Mesendoderm (in vitro differentiated cells): Measurements from ENCODE around the gene ARHGAP26.
A peak's percentile ranks its signal among the peaks of the same experiment; 100 is the strongest.

ENCODE experiments used
- DNase-seq: peaks from one replicate; pipeline ENCODE4 v3.0.0; 2013
- H2AK5ac ChIP-seq: 2 replicates; pipeline ENCODE4 v1.6.1; 2013; ENCODE audit warnings: low read length, inconsistent platforms
- H2BK120ac ChIP-seq: 2 replicates; pipeline ENCODE4 v1.6.1; 2013; ENCODE audit warnings: low read depth, mild to moderate bottlenecking, low read length, moderate library complexity, mixed read lengths
- H2BK15ac ChIP-seq: replicated peaks from 2 replicates; pipeline ENCODE4 v1.6.1; 2013; ENCODE audit warnings: low read depth, mild to moderate bottlenecking, moderate library complexity
- H2BK5ac ChIP-seq: 2 replicates; pipeline ENCODE4 v1.6.1; 2013; ENCODE audit warnings: low read length, inconsistent platforms
- H3K18ac ChIP-seq: 2 replicates; pipeline ENCODE4 v1.6.1; 2013; ENCODE audit warnings: mild to moderate bottlenecking, low read length, mixed read lengths
- H3K23ac ChIP-seq: one replicate; pipeline ENCODE4 v1.6.1; 2013; ENCODE audit warnings: low read length
- H3K27ac ChIP-seq: 2 replicates; pipeline ENCODE4 v1.5.1; 2013; ENCODE audit warnings: low read depth, mild to moderate bottlenecking, inconsistent platforms, low read length, moderate library complexity
- H3K27me3 ChIP-seq: 2 replicates; pipeline ENCODE4 v1.6.1; 2013; ENCODE audit warnings: low read length, control low read depth, mild to moderate bottlenecking, inconsistent platforms; ENCODE audit not compliant: insufficient read depth, poor library complexity
- H3K36me3 ChIP-seq: 2 replicates; pipeline ENCODE4 v1.6.1; 2013; ENCODE audit warnings: low read length, inconsistent platforms; ENCODE audit not compliant: control insufficient read depth, insufficient read depth
- H3K4ac ChIP-seq: one replicate; pipeline ENCODE4 v1.6.1; 2013; ENCODE audit warnings: low read depth, mild to moderate bottlenecking, low read length, moderate library complexity
- H3K4me1 ChIP-seq: 2 replicates; pipeline ENCODE4 v1.6.1; 2013; ENCODE audit warnings: low read depth, low read length, inconsistent platforms; ENCODE audit not compliant: control insufficient read depth
- H3K4me2 ChIP-seq: 2 replicates; pipeline ENCODE4 v1.6.1; 2013; ENCODE audit warnings: low read length
- H3K4me3 ChIP-seq: 2 replicates; pipeline ENCODE4 v1.5.1; 2013; ENCODE audit warnings: mild to moderate bottlenecking, low read length
- H3K56ac ChIP-seq: one replicate; pipeline ENCODE4 v1.6.1; 2013; ENCODE audit warnings: low read length
- H3K79me1 ChIP-seq: 2 replicates; pipeline ENCODE4 v1.6.1; 2013; ENCODE audit warnings: low read length, inconsistent platforms
- H3K79me2 ChIP-seq: 2 replicates; pipeline ENCODE4 v1.6.1; 2013; ENCODE audit warnings: mild to moderate bottlenecking, low read length; ENCODE audit not compliant: control insufficient read depth, insufficient read depth
- H3K9ac ChIP-seq: 2 replicates; pipeline ENCODE4 v1.6.1; 2013; ENCODE audit warnings: low read length, inconsistent platforms
- H4K5ac ChIP-seq: one replicate; pipeline ENCODE4 v1.6.1; 2013; ENCODE audit warnings: low read length
- H4K8ac ChIP-seq: one replicate; pipeline ENCODE4 v1.6.1; 2013; ENCODE audit warnings: low read depth, mild to moderate bottlenecking, control low read depth, low read length, moderate library complexity
- WGBS: extraction: QIAGEN DNeasy Blood & Tissue Kit; methylation state at CpG from one replicate; pipeline ENCODE4 v1.1.7; 2013; ENCODE audit warnings: low lambda C conversion rate, missing lambda C conversion rate; ENCODE audit not compliant: insufficient coverage; ENCODE audit errors: extremely low coverage; 5-methylcytosine and 5-hydroxymethylcytosine counted together

The ARHGAP26 gene

DNA sequence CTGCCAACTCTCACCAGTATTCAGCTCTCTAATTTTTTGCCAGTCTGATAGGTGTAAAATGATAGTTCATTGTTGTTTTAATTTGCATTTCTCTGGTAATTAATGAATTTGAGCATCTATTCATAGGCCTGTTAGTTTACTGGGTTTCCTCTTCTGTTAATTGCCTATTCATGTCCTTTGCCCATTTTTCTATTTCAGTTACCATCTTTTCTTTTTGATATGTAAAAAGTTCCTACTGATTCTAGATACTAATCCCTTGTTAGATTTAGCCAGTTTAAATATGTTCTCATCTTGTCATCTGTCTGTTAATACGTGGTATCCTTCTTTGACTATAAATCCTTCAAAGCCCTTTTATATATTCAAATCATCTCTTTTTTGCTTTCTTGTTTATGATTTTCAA, 247.8 kb downstream of the ARHGAP26 start:
- H3K18ac ChIP-seq: no peak overlapping the region
- no CpG with 5 or more reads among the region's 1 CpG for WGBS
- H4K8ac ChIP-seq: no peak overlapping the region
- H3K27ac ChIP-seq: no peak overlapping the region
- H2BK5ac ChIP-seq: no peak overlapping the region
- H3K36me3 ChIP-seq: no peaks in the 10 kb centered on the region
- H3K9ac ChIP-seq: no peak overlapping the region
- H3K79me2 ChIP-seq: no peaks in the 10 kb centered on the region
- H3K56ac ChIP-seq: no peak overlapping the region
- no peak for DNase-seq
- peak overlapping the region; percentile 55 for H3K4ac ChIP-seq
- no peak overlapping the region for H3K4me3 ChIP-seq
- H3K27me3 ChIP-seq: no peaks in the 10 kb centered on the region
- no peak overlapping the region for H3K4me2 ChIP-seq
- no peak overlapping the region for H2BK15ac ChIP-seq
- H3K4me1 ChIP-seq: peaks cover 8% of the 10 kb centered on the region
- H3K23ac ChIP-seq: no peak overlapping the region
- H4K5ac ChIP-seq: no peak overlapping the region
- H3K79me1 ChIP-seq: no peaks in the 10 kb centered on the region
- no peak overlapping the region for H2AK5ac ChIP-seq
- H2BK120ac ChIP-seq: no peak overlapping the region

DNA sequence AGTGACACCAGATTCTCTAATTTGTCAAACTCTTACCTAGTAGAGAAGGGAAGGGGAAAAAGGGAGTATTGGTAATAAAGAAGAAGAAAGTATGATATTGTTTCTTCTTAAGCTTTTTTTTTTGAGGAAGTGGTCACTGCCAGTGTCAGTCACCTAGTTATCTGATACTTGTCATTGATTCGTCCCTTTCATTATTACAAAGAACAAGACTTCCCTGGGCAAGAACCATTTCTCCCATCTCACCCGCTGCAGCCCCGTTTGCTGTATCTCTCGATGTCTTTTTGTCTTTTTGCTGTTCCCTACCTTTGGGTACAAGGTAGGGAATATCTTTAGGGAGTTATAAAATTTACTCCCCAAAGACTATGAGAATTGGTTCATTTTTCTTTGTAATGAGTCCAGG, 249.0 kb downstream of the ARHGAP26 start:
- no peaks in the 10 kb centered on the region for H3K27me3 ChIP-seq
- peak overlapping the region; percentile 22 for H3K27ac ChIP-seq
- H2BK15ac ChIP-seq: no peak overlapping the region
- peak overlapping the region; percentile 11 for H3K18ac ChIP-seq
- H2BK5ac ChIP-seq: no peak overlapping the region
- no peak overlapping the region for H2AK5ac ChIP-seq
- no peak for DNase-seq
- H3K56ac ChIP-seq: peak overlapping the region; percentile 18
- H3K4me2 ChIP-seq: no peak overlapping the region
- no peaks in the 10 kb centered on the region for H3K79me2 ChIP-seq
- H4K8ac ChIP-seq: no peak overlapping the region
- no peaks in the 10 kb centered on the region for H3K36me3 ChIP-seq
- H3K79me1 ChIP-seq: no peaks in the 10 kb centered on the region
- H4K5ac ChIP-seq: no peak overlapping the region
- peaks cover 8% of the 10 kb centered on the region for H3K4me1 ChIP-seq
- H2BK120ac ChIP-seq: peak overlapping the region; percentile 17
- no CpG with 5 or more reads among the region's 4 CpGs for WGBS
- no peak overlapping the region for H3K4me3 ChIP-seq
- no peak overlapping the region for H3K9ac ChIP-seq
- H3K4ac ChIP-seq: no peak overlapping the region
- H3K23ac ChIP-seq: no peak overlapping the region

DNA sequence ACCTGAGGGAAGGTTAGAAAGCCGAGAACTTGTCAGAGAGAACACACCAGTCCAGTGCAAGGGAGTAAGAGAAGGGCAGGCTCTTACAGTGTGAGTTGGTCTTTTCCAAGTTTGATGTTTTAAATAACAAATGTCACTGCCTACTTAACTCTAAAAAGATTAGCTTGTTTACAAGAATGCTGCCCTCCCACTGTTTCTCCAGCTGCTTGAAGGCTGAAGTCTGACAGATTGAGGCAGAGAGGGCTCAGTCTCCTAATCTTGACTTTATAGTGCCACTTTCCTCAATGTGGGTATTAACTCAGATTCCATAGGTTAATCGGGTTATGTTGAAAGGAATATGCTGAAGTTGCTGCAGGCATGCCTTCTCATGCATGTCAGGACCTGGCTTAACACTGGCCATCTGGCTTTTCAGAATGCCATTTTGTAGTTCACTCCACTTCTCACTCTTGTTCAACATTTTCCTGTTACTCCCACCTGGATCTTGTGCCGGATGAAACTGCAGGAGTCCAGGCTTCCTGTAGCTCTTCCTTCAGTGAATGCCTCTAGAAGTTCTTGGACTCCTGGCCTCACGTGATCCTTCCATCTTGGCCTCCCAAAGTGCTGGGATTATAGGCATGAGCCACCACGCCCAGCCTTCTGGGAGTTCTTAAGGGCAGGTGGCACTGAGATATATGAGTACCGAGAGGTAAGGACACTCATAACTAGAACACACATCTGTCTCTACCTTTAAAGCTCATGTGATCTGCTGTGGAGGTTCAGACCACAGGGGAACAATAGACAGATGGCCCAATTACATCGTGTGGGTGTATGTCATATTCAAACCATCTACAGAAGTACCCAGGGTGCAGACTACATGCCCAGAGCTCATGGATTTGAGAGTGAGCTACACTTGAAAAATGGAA, 249.7 kb downstream of the ARHGAP26 start:
- Histone ChIP-seq H3K4me2 (no peak overlapping the region), H3K27ac (peak overlapping the region; percentile 22), H3K79me1 (no peaks in the 10 kb centered on the region), H2BK120ac (peak overlapping the region; percentile 66), H3K4me1 (peaks cover 4% of the 10 kb centered on the region), H3K4me3 (no peak overlapping the region), H2BK5ac (peak overlapping the region; percentile 10), H3K36me3 (no peaks in the 10 kb centered on the region), H3K56ac (peak overlapping the region; percentile 40), H3K9ac (no peak overlapping the region), H3K27me3 (no peaks in the 10 kb centered on the region), H3K18ac (peak overlapping the region; percentile 11), H2BK15ac (no peak overlapping the region), H2AK5ac (peak overlapping the region; percentile 68), H4K5ac (no peak overlapping the region), H4K8ac (no peak overlapping the region), H3K23ac (no peak overlapping the region), H3K4ac (no peak overlapping the region), H3K79me2 (no peaks in the 10 kb centered on the region)
- peak; percentile 81 for DNase-seq
- WGBS: no CpG with 5 or more reads among the region's 7 CpGs

DNA sequence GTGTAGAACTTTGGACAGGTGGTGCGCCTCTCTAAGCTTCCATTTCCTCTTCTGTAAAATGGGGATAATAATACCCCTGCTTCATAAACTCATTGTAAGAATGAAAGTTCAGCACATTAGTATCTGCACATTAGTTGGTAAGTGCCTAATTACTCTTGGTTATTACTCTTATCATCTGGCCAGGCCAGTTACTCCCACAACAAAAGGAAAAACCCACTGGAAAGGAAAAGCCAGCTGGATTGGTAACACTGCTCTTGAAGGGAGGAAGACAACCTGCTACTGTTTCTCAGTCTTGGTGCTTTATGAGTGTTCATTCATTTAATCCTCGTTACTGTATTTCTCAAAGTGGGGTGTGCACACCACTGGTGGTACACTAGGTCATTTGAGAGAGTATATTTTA, 251.4 kb downstream of the ARHGAP26 start:
- peaks cover 4% of the 10 kb centered on the region for H3K4me1 ChIP-seq
- H3K23ac ChIP-seq: no peak overlapping the region
- no peaks in the 10 kb centered on the region for H3K36me3 ChIP-seq
- no peak overlapping the region for H3K27ac ChIP-seq
- no peak overlapping the region for H2BK15ac ChIP-seq
- no CpG with 5 or more reads among the region's 2 CpGs for WGBS
- H2BK5ac ChIP-seq: no peak overlapping the region
- H3K4ac ChIP-seq: no peak overlapping the region
- no peak overlapping the region for H3K56ac ChIP-seq
- no peak overlapping the region for H3K4me3 ChIP-seq
- no peak for DNase-seq
- H3K79me2 ChIP-seq: no peaks in the 10 kb centered on the region
- H2AK5ac ChIP-seq: no peak overlapping the region
- H3K79me1 ChIP-seq: no peaks in the 10 kb centered on the region
- H3K4me2 ChIP-seq: no peak overlapping the region
- H3K27me3 ChIP-seq: no peaks in the 10 kb centered on the region
- no peak overlapping the region for H3K18ac ChIP-seq
- H2BK120ac ChIP-seq: no peak overlapping the region
- H4K5ac ChIP-seq: no peak overlapping the region
- H3K9ac ChIP-seq: no peak overlapping the region
- no peak overlapping the region for H4K8ac ChIP-seq

DNA sequence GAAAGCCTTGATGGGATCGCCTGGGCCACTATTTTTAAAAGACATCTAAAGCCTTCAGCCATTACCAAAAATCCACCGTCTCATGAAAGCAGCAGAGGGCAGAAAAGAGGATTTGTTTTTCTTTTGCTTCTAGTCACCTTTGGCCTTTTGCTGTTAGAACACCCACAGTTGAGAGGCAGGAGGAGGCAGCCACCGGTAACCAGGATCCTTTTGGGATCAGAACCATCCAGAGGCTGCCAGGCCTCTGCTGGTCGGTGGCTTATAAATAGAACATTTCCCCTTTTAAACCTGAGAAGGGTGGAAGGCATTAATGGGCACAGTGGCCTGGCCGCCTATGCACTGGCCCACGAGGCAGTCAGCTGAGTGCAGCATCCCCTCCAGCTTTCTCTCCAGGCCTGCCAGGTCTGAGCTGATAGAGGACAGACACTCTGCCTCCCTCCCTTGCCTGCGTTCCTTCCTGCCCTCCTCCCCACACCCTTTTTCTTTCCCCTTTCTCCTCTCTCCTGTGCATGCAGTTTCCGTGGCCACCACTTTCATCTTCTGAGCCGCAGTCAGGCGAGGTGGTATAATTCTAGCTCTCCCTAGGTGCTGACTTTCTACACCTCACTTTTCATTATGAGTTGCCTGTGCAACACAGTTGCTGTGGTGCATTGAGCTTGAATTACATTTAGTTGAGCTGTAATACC, 253.4 kb downstream of the ARHGAP26 start:
- Histone ChIP-seq H3K23ac (no peak overlapping the region), H2BK15ac (no peak overlapping the region), H3K4me2 (no peak overlapping the region), H4K5ac (no peak overlapping the region), H3K79me2 (no peaks in the 10 kb centered on the region), H3K56ac (no peak overlapping the region), H2AK5ac (no peak overlapping the region), H3K4me3 (no peak overlapping the region), H3K18ac (no peak overlapping the region), H3K4me1 (peaks cover 4% of the 10 kb centered on the region), H3K79me1 (no peaks in the 10 kb centered on the region), H3K9ac (no peak overlapping the region), H4K8ac (no peak overlapping the region), H3K36me3 (no peaks in the 10 kb centered on the region), H2BK5ac (no peak overlapping the region), H3K27me3 (no peaks in the 10 kb centered on the region), H3K4ac (no peak overlapping the region), H3K27ac (no peak overlapping the region), H2BK120ac (no peak overlapping the region)
- no peak for DNase-seq
- no CpG with 5 or more reads among the region's 10 CpGs for WGBS
